ENCODE data around the gene RREB1. TPM values are rescaled to one million over a fixed set of nuclear protein-coding genes. Genes with fewer than 3 reads are reported as not detected.
A peak's percentile ranks its signal among the peaks of the same experiment; 100 is the strongest.

RREB1 gene
- total and polyA plus RNA-seq, 12 donors, result 3.0 to 47.1 (median 36.1) TPM

DNA sequence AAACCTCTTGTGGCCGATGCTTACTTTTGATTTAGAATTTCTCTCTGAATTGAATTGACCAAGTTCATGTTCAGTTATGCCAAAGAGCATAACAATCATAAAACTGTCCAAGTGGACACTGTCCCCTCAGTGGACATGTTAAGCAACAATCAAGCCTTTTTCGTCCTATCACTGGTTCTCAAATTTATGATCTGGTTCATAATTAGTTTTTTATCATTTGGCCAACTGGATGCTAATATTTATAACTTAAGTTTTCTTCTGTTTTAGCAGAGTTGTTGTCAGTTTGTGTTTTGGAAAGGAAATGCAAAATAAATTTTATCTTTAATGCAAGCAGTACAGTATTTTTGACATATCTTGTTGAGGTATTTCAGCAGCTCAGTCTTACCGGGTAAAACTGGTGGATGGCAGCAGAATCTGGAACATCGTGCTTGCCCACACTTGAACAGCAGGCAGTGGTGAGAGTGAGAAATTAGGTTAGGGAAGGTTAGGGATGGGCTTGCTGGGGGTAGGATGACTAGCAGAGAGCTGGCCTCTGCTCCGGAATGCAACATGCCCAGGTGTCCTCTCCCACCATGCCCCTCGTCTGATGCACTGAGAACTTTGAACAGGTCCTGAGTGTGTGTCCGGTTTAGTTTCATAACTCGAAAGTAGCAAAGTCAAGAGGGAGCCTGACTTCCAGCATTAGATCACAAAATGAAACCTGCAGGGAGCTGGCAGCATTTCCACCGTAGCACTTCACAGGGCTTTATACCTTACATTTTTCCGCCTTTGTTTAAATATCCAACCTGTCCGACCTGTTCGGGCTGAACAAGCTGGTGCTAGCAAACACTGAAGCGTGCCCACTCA lies 93.1 kb downstream of the RREB1 start:
- Histone ChIP-seq H3K4me3 (peak overlapping the region in 1 of 10 donors; percentile 17), H3K36me3 (peaks cover 0 to 64% (median 29%) of the 10 kb centered on the region in 9 donors), H3K9me3 (no peaks in the 10 kb centered on the region), H3K27me3 (no peaks in the 10 kb centered on the region), H3K4me1 (peaks cover 0 to 41% (median 5%) of the 10 kb centered on the region in 9 donors), H3K27ac (peak overlapping the region in 1 of 10 donors; percentile 82)
- TF ChIP-seq, protein P1, sequence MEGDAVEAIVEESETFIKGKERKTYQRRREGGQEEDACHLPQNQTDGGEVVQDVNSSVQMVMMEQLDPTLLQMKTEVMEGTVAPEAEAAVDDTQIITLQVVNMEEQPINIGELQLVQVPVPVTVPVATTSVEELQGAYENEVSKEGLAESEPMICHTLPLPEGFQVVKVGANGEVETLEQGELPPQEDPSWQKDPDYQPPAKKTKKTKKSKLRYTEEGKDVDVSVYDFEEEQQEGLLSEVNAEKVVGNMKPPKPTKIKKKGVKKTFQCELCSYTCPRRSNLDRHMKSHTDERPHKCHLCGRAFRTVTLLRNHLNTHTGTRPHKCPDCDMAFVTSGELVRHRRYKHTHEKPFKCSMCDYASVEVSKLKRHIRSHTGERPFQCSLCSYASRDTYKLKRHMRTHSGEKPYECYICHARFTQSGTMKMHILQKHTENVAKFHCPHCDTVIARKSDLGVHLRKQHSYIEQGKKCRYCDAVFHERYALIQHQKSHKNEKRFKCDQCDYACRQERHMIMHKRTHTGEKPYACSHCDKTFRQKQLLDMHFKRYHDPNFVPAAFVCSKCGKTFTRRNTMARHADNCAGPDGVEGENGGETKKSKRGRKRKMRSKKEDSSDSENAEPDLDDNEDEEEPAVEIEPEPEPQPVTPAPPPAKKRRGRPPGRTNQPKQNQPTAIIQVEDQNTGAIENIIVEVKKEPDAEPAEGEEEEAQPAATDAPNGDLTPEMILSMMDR (IDR thresholded peaks at IDR 0.05), result no peak
- no peak for ATAC-seq
- DNase-seq, result no peak
- 93 to 96% methylated on average over 13 of the region's 13 CpGs for WGBS, 2 donors
- intact Hi-C loops (cut with DNase I), result no loop called here

DNA sequence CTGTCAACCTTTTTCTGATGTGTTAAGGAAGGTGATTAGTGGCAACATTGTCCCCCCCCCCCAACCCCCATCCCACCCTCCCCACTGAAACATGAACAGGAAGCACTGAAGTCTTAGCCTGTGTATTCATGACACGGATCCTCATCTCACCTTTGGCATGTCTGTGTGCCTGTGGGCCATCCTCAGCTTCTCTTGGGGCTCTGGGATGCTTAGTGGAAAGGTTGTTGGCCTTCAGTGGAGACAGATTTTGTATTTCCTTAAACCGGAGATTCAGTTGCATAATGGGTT lies 93.6 kb downstream of the RREB1 start:
- no peak for ATAC-seq
- H3K4me3 ChIP-seq, result peak overlapping the region in 1 of 10 donors; percentile 17
- intact Hi-C loops (cut with DNase I), result no loop called here
- H3K9me3 ChIP-seq, result no peaks in the 10 kb centered on the region
- peaks cover 0 to 40% (median 0%) of the 10 kb centered on the region in 9 donors for H3K4me1 ChIP-seq
- H3K36me3 ChIP-seq, result peaks cover 0 to 70% (median 29%) of the 10 kb centered on the region in 9 donors
- 91 to 92% methylated on average over 2 of the region's 2 CpGs for WGBS, 2 donors
- H3K27ac ChIP-seq, result peak overlapping the region in 2 of 10 donors; percentile 29 to 82
- H3K27me3 ChIP-seq, result no peaks in the 10 kb centered on the region
- no peak for DNase-seq
- TF ChIP-seq, protein P1 (IDR thresholded peaks at IDR 0.05), result no peak

DNA sequence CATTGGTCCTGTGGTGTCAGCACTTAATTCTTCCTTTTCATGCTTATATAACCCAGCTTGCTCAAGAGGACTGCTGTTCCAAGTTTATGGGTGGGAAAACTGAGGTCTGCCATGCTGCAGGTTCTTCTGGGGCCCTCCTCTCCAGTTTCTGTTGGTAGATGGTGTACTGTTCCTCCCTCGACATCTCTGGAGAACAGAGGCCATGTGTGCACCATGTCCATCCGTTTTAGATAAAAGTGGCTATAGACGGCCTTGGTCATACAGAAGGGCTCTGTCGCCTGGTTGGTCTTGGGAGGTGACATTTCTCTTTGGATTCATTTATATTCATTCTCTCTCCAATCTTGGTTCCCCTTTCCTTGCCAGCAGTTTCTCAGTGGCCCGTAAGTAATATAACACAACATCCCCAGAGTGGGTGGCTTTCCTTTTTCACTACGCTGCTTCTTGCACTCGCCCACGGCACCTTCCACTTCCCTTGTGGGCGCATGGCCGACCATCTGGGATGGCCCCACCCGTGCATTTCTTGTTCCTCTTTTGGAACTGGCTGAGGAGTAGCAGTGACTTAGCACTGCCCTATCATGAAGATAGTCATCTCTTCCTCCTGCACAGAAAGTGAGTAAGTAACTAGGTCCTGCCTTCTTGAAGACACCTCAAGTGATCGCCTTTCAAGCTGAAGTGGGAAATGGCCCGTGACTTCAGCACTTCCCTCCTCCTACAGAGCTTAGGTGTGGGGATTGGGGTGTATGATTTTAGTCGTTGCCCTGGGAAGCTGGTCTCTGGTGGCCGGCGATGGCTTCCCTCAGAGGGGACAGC lies 94.2 kb downstream of the RREB1 start:
- intact Hi-C loops (cut with DNase I), result no loop called here
- peaks cover 0 to 40% (median 0%) of the 10 kb centered on the region in 9 donors for H3K4me1 ChIP-seq
- peak; percentile 50 to 53 for DNase-seq
- peaks cover 0 to 72% (median 29%) of the 10 kb centered on the region in 9 donors for H3K36me3 ChIP-seq
- no peaks in the 10 kb centered on the region for H3K9me3 ChIP-seq
- ATAC-seq, result peak; percentile 43 to 86 (median 79)
- WGBS, 2 donors, result 81 to 87% methylated on average over 16 of the region's 16 CpGs
- peak overlapping the region in 2 of 10 donors; percentile 29 to 82 for H3K27ac ChIP-seq
- H3K27me3 ChIP-seq, result no peaks in the 10 kb centered on the region
- TF ChIP-seq, protein P1 (IDR thresholded peaks at IDR 0.05), result no peak
- H3K4me3 ChIP-seq, result peak overlapping the region in 1 of 10 donors; percentile 17

DNA sequence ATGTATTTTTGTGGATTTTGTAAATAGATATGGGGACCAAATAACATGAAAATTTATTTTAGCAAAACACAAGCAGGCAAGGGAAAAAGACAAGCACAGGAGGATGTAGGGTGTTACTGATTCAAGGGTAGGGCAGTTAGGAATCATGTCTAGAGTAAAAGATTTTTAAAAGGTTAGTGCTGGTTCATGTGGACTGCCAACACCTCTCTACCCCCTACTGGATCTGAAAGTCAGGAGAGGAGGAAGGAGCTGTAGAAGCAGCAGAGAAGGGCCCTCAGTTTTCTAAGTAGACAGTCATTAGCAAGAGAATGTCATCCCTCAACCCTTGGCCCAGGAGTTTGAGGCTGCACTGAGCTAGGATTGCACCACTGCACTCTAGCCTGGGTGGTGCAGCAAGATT lies 95.2 kb downstream of the RREB1 start:
- Histone ChIP-seq H3K9me3 (no peaks in the 10 kb centered on the region), H3K4me3 (no peak overlapping the region), H3K4me1 (peaks cover 0 to 46% (median 0%) of the 10 kb centered on the region in 9 donors), H3K27me3 (no peaks in the 10 kb centered on the region), H3K27ac (peak overlapping the region in 1 of 10 donors; percentile 82), H3K36me3 (peaks cover 0 to 72% (median 26%) of the 10 kb centered on the region in 9 donors)
- no peak for ATAC-seq
- intact Hi-C loops (cut with DNase I), result no loop called here
- TF ChIP-seq, protein P1 (IDR thresholded peaks at IDR 0.05), result no peak
- DNase-seq, result no peak

All from heart right ventricle (tissue), 16 donors.